HFF-Myc (cell line): ENCODE data around the gene FMO5.

Source experiments
- DNase-seq: peaks from one replicate; pipeline ENCODE4 v3.0.0-alpha.2; 2011; ENCODE audit warnings: low read depth; ENCODE audit errors: extremely low read depth
- H3K4me3 ChIP-seq: replicated peaks from 2 replicates; pipeline ENCODE4 v1.5.1; 2011; ENCODE audit warnings: low read depth, mild to moderate bottlenecking, control low read depth, low read length
- TF ChIP-seq, protein P1 (sequence below): IDR thresholded peaks from 2 replicates; pipeline ENCODE4 v1.5.1; 2012; ENCODE audit warnings: mild to moderate bottlenecking, low read depth, low read length, control low read depth; ENCODE audit errors: missing control alignments

Gene FMO5

GRCh38 chr1:147223740-147224615 is 1.2 kb downstream of the FMO5 start:
- no peak for DNase-seq
- TF ChIP-seq, protein P1, sequence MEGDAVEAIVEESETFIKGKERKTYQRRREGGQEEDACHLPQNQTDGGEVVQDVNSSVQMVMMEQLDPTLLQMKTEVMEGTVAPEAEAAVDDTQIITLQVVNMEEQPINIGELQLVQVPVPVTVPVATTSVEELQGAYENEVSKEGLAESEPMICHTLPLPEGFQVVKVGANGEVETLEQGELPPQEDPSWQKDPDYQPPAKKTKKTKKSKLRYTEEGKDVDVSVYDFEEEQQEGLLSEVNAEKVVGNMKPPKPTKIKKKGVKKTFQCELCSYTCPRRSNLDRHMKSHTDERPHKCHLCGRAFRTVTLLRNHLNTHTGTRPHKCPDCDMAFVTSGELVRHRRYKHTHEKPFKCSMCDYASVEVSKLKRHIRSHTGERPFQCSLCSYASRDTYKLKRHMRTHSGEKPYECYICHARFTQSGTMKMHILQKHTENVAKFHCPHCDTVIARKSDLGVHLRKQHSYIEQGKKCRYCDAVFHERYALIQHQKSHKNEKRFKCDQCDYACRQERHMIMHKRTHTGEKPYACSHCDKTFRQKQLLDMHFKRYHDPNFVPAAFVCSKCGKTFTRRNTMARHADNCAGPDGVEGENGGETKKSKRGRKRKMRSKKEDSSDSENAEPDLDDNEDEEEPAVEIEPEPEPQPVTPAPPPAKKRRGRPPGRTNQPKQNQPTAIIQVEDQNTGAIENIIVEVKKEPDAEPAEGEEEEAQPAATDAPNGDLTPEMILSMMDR: no peak
- H3K4me3 ChIP-seq: no peak overlapping the region

DNA sequence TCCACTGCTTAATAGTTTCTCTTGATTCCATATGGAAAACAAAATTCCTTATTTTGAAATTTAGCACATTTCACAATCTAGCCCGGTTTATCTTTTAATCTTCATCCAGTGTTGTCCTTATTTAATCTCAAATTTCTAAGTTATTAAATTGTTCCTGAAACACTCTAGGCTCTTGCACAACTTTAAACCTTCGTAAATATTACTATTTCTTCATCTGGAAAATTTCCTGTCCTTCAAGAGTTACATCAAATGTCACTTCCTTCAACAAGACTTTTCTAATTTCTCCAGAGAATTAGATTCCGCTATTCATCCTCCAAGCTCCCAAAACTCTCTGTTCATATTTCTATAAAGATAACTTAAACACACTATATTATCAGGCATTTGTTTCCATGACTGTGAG is 6.5 kb downstream of the FMO5 start:
- no peak for DNase-seq
- no peak overlapping the region for H3K4me3 ChIP-seq
- TF ChIP-seq, protein P1: no peak

DNA sequence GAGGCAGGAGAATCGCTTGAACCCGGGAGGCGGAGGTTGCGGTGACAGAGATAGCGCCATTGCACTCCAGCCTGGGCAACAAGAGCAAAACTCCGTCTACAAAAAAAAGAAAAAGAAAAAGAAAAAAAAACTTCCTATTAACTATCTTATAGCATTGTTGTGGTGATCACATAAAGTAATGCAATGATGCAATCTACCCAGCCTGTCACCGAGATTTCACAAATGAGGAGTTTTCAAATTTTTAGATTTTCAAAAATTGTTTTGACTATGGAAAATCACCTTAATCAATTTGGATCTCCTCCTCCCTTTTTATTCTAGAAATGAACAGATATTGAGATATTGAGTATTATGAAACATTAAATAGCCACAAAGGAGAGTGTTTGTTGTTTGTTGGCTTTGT is 8.0 kb downstream of the FMO5 start:
- H3K4me3 ChIP-seq: no peak overlapping the region
- no peak for DNase-seq
- TF ChIP-seq, protein P1: no peak

- TF ChIP-seq, protein P1: no peak
- H3K4me3 ChIP-seq: no peak overlapping the region
- DNase-seq: no peak
These were observed 9.0 kb downstream of the FMO5 start for GRCh38 chr1:147216124-147216523.

DNA sequence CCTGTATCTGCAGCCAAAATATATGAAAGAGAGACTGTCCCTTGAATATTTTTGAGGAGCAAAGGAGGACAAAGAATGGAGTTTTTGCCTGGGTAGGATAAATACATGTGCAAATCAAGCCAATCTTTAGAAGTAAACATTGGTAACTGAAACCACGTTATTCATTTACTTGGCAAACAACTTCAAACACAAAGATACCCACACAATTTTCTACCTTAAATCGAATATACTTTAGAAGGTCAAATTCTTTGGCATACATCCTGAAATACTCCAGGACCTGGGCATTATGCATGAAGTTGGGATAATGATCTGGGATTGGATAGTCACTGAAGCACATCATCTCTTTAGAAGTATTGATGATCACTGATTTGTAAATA is 9.6 kb downstream of the FMO5 start:
- TF ChIP-seq, protein P1: no peak
- H3K4me3 ChIP-seq: no peak overlapping the region
- DNase-seq: no peak

GRCh38 chr1:147214842-147215539 is 10.1 kb downstream of the FMO5 start:
- DNase-seq: no peak

More at GRCh38 chr1:147214842-147215539, 10.1 kb downstream of the FMO5 start:
- TF ChIP-seq, protein P1: no peak
- no peak overlapping the region for H3K4me3 ChIP-seq
